Transverse colon (tissue), 4 donors: ENCODE results near the gene NTHL1. TPM values are rescaled to one million over a fixed set of nuclear protein-coding genes. Genes with fewer than 3 reads are reported as not detected.

Source experiments
- DNase-seq: peaks from one replicate; pipeline ENCODE4 v3.0.0-alpha.2; 2019
- H3K27ac ChIP-seq, 4 donors: fragments of 200-600 bp; sonication (generic); 2 replicates each; pipeline ENCODE4 v1.5.1; 2016 to 2018; ENCODE audit warnings: inconsistent platforms in 4 of 4
- H3K27me3 ChIP-seq: fragments of 200-600 bp; sonication (generic); 2 replicates; pipeline ENCODE4 v1.5.1; 2017; ENCODE audit warnings: inconsistent platforms
- H3K36me3 ChIP-seq, 4 donors: fragments of 200-600 bp; sonication (generic); 2 replicates each; pipeline ENCODE4 v1.5.1; 2017 to 2019; ENCODE audit warnings: inconsistent platforms in 4 of 4
- H3K4me1 ChIP-seq, 4 donors: fragments of 200-600 bp; sonication (generic); 2 replicates each; pipeline ENCODE4 v1.5.1; 2017 to 2020; ENCODE audit warnings: inconsistent platforms in 4 of 4
- H3K4me3 ChIP-seq, 4 donors: fragments of 200-600 bp; sonication (generic); 1 replicate in 1 of 4; 2 replicates in 3 of 4; pipeline versions ENCODE4 v1.5.1 to v1.6.1; 2017 to 2019; ENCODE audit warnings: inconsistent platforms in 4 of 4
- H3K9me3 ChIP-seq, 2 donors: fragments of 200-600 bp; sonication (generic); 2 replicates each; pipeline ENCODE4 v1.5.1; 2017 to 2019; ENCODE audit warnings: inconsistent platforms in 2 of 2
- CTCF ChIP-seq, 5 experiments: fragments of 200-600 bp in 3 of 5; fragments of 450-650 bp in 2 of 5; sonication (generic) in 3 of 5; IDR thresholded peaks; 1 replicate in 2 of 5; 2 replicates in 3 of 5; pipeline ENCODE4 v1.5.1; 2016 to 2017; ENCODE audit warnings: antibody characterized with exemption in 5 of 5, inconsistent platforms in 3 of 5, mild to moderate bottlenecking in 2 of 5, moderate library complexity in 1 of 5
- EP300 ChIP-seq: sonication (generic); formaldehyde crosslinking; IDR thresholded peaks from one replicate; pipeline ENCODE4 v1.6.1; 2017; ENCODE audit warnings: antibody characterized with exemption, low read depth
- POLR2A ChIP-seq: fragments of 450-650 bp; IDR thresholded peaks from one replicate; pipeline ENCODE4 v1.6.1; 2016; ENCODE audit warnings: antibody characterized with exemption, mild to moderate bottlenecking, moderate library complexity
- POLR2AphosphoS5 ChIP-seq, 3 donors: sonication (generic); formaldehyde crosslinking; IDR thresholded peaks; one replicate each; pipeline ENCODE4 v1.6.1; 2016; ENCODE audit warnings: antibody characterized with exemption in 3 of 3
- WGBS, 2 donors: methylation state at CpG; one replicate each; pipeline ENCODE4 v1.1.5; 2018; ENCODE audit warnings: low coverage in 1 of 2; 5-methylcytosine and 5-hydroxymethylcytosine counted together
- in situ Hi-C, 4 donors: fragments of 200-750 bp; cut with MboI; loops; one replicate each; pipeline versions ENCODE4 v1.15.0 to v1.15.1; 2017; ENCODE audit warnings: low sequenced_read_pairs in 3 of 4, low pct_ligation_motif_present in 1 of 4, low pct_unique_long_range_greater_than_20kb in 1 of 4
- intact Hi-C: fragments of 100-400 bp; cut with DNase I; formaldehyde crosslinking; loops from one replicate; pipeline ENCODE4 v1.15.1; 2023; ENCODE audit warnings: low total_unique reads
- total RNA-seq, 4 donors: library from RNA; depleted of rRNA; stranded (reverse); fragments of >200 nt; gene quantifications; one replicate each; pipeline ENCODE4 v1.1.0, GENCODE V29; 2016

The NTHL1 gene
- total RNA-seq, 4 donors from 2014 or later, result 12.7 to 32.9 (median 23.2) TPM

- DNase-seq, result peak; percentile 93
- H3K4me3 ChIP-seq, result peak overlapping the region in 3 of 4 donors; percentile 25 to 45 (median 43)
- intact Hi-C loops (no loop called here), in situ Hi-C loops (no loop called here)
- H3K27ac ChIP-seq, result peak overlapping the region; percentile 88 to 93 (median 90)
- peaks cover 0 to 9% (median 3%) of the 10 kb centered on the region in 4 donors for H3K36me3 ChIP-seq
- H3K9me3 ChIP-seq, result no peaks in the 10 kb centered on the region
- peaks cover 4 to 40% (median 29%) of the 10 kb centered on the region in 4 donors for H3K4me1 ChIP-seq
- H3K27me3 ChIP-seq, result no peaks in the 10 kb centered on the region
- TF ChIP-seq POLR2AphosphoS5 (IDR thresholded peaks at IDR 0.05) (peak in 2 of 3 donors; percentile 13 to 80), POLR2A (peak; percentile 52), CTCF (IDR thresholded peaks at IDR 0.05) (peak in 4 of 5 experiments; percentile 25 to 73 (median 32)), EP300 (no peak)
- WGBS, 2 donors, result 75% methylated on average over 59 of the region's 101 CpGs; no CpG with 5 or more reads in 1 of the 2 donors
Measured at GRCh38 chr16:2090777-2091546, 43.3 kb upstream of the NTHL1 start.

- in situ Hi-C loops (no loop called here), intact Hi-C loops (no loop called here)
- H3K36me3 ChIP-seq, result peaks cover 0 to 9% (median under 1%) of the 10 kb centered on the region in 4 donors
- H3K4me3 ChIP-seq, result peak overlapping the region in 3 of 4 donors; percentile 14 to 44 (median 31)
- peak overlapping the region; percentile 88 to 93 (median 90) for H3K27ac ChIP-seq
- no peaks in the 10 kb centered on the region for H3K27me3 ChIP-seq
- no peak for TF ChIP-seq POLR2A
- no peak for TF ChIP-seq CTCF (IDR thresholded peaks at IDR 0.05)
- no peak for TF ChIP-seq EP300
- TF ChIP-seq POLR2AphosphoS5 (IDR thresholded peaks at IDR 0.05), result no peak
- peaks cover 4 to 40% (median 29%) of the 10 kb centered on the region in 4 donors for H3K4me1 ChIP-seq
- peak; percentile 27 for DNase-seq
- 66% methylated on average over 14 of the region's 14 CpGs; no CpG with 5 or more reads in 1 of the 2 donors for WGBS, 2 donors
- H3K9me3 ChIP-seq, result no peaks in the 10 kb centered on the region
Measured at GRCh38 chr16:2090481-2090776, 42.8 kb upstream of the NTHL1 start.

GRCh38 chr16:2089706-2090480 is 42.3 kb upstream of the NTHL1 start:
- in situ Hi-C loops (no loop called here), intact Hi-C loops (no loop called here)
- Histone ChIP-seq H3K9me3 (no peaks in the 10 kb centered on the region), H3K4me1 (peaks cover 4 to 40% (median 29%) of the 10 kb centered on the region in 4 donors), H3K36me3 (peaks cover 0 to 9% (median 0%) of the 10 kb centered on the region in 4 donors), H3K4me3 (peak overlapping the region in 3 of 4 donors; percentile 14 to 44 (median 31)), H3K27me3 (no peaks in the 10 kb centered on the region), H3K27ac (peak overlapping the region; percentile 88 to 93 (median 90))
- 83% methylated on average over 24 of the region's 44 CpGs; no CpG with 5 or more reads in 1 of the 2 donors for WGBS, 2 donors
- DNase-seq, result no peak
- TF ChIP-seq CTCF (IDR thresholded peaks at IDR 0.05) (no peak), POLR2AphosphoS5 (IDR thresholded peaks at IDR 0.05) (no peak), POLR2A (no peak), EP300 (no peak)

GRCh38 chr16:2088759-2089358 is 41.2 kb upstream of the NTHL1 start:
- H3K4me1 ChIP-seq, result peaks cover 4 to 40% (median 29%) of the 10 kb centered on the region in 4 donors
- no peak for TF ChIP-seq POLR2AphosphoS5 (IDR thresholded peaks at IDR 0.05)
- TF ChIP-seq POLR2A, result no peak
- no peak for TF ChIP-seq CTCF (IDR thresholded peaks at IDR 0.05)
- no peak for TF ChIP-seq EP300
- H3K27me3 ChIP-seq, result no peaks in the 10 kb centered on the region
- 88% methylated on average over 20 of the region's 20 CpGs; no CpG with 5 or more reads in 1 of the 2 donors for WGBS, 2 donors
- DNase-seq, result no peak
- in situ Hi-C loops (no loop called here), intact Hi-C loops (no loop called here)
- no peak overlapping the region for H3K4me3 ChIP-seq
- H3K27ac ChIP-seq, result peak overlapping the region in 2 of 4 donors; percentile 91 to 93
- H3K36me3 ChIP-seq, result peaks cover 0 to 9% (median 0%) of the 10 kb centered on the region in 4 donors
- H3K9me3 ChIP-seq, result no peaks in the 10 kb centered on the region
